KMS-11 (cell line): Measurements from ENCODE around the gene RIOK3.

Experiments
- H2AFZ ChIP-seq: fragments of 200-600 bp; sonication (generic); 2 replicates; pipeline ENCODE4 v1.6.1; 2016; ENCODE audit warnings: antibody characterized with exemption, mixed run types, low read depth
- H3K27ac ChIP-seq: fragments of 200-600 bp; sonication (generic); 2 replicates; pipeline ENCODE4 v1.6.1; 2016; ENCODE audit warnings: mild to moderate bottlenecking, mixed run types
- H3K27me3 ChIP-seq: fragments of 200-600 bp; sonication (generic); 2 replicates; pipeline ENCODE4 v1.6.1; 2017; ENCODE audit warnings: mild to moderate bottlenecking, low read depth, mixed run types, moderate library complexity; ENCODE audit not compliant: insufficient read depth
- H3K36me3 ChIP-seq: fragments of 200-600 bp; sonication (generic); 2 replicates; pipeline ENCODE4 v1.6.1; 2017; ENCODE audit warnings: mild to moderate bottlenecking, mixed run types; ENCODE audit not compliant: insufficient read depth
- H3K4me1 ChIP-seq: fragments of 200-600 bp; sonication (generic); 2 replicates; pipeline ENCODE4 v1.6.1; 2016; ENCODE audit warnings: mild to moderate bottlenecking, low read depth, mixed run types; ENCODE audit not compliant: poor library complexity, severe bottlenecking
- H3K4me2 ChIP-seq: fragments of 200-600 bp; sonication (generic); 2 replicates; pipeline ENCODE4 v1.7.0; 2016; ENCODE audit warnings: mild to moderate bottlenecking, mixed run types
- H3K4me3 ChIP-seq: fragments of 200-600 bp; sonication (generic); IDR thresholded peaks from 2 replicates; pipeline ENCODE4 v1.6.1; 2017; ENCODE audit warnings: low read depth, low read length, mixed read lengths; ENCODE audit not compliant: insufficient read depth
- H3K79me2 ChIP-seq: fragments of 200-600 bp; sonication (generic); 2 replicates; pipeline ENCODE4 v1.6.1; 2016; ENCODE audit warnings: low read depth, mixed run types; ENCODE audit not compliant: insufficient read depth
- H3K9ac ChIP-seq: fragments of 200-600 bp; sonication (generic); 2 replicates; pipeline ENCODE4 v1.6.1; 2016; ENCODE audit warnings: mild to moderate bottlenecking, mixed run types
- H4K20me1 ChIP-seq: fragments of 200-600 bp; sonication (generic); 2 replicates; pipeline ENCODE4 v1.6.1; 2016; ENCODE audit warnings: mild to moderate bottlenecking, mixed run types; ENCODE audit not compliant: insufficient read depth
- TF ChIP-seq, protein P1 (sequence below): fragments of 200-600 bp; sonication (generic); conservative IDR thresholded peaks from 2 replicates; pipeline ENCODE4 v1.6.1; 2017; ENCODE audit warnings: low read depth, mild to moderate bottlenecking, antibody characterized with exemption, low read length, moderate library complexity, mixed read lengths

Gene RIOK3

DNA sequence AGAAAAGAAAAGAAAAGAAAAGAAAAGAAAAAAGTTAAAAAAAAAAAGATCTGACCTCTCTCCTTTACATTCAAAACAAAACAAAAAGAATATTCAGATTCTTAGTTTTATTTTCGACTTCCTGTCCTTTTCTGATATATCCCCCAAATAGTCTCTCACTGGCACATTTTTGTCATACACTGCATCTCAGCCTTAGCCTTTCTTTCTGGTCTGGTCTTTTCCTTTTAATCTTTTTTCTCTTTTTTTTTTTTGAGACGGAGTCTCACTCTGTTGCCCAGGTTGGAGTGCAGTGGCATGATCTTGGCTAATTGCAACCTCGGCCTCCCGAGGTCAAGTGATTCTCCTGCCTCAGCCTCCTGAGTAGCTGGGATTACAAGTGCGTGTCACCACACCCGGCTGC, 1.6 kb upstream of the RIOK3 start:
- no peak overlapping the region for H3K4me3 ChIP-seq
- H3K36me3 ChIP-seq = 0 out of 2 replicates have a peak, but pooled peaks cover 2% of the 10 kb centered on the region
- H3K27me3 ChIP-seq = no peaks in the 10 kb centered on the region
- H4K20me1 ChIP-seq = 0 out of 2 replicates have a peak, but pooled peaks cover 5% of the 10 kb centered on the region
- peaks cover 34% of the 10 kb centered on the region for H3K79me2 ChIP-seq
- H3K27ac ChIP-seq = no peak overlapping the region
- no peak overlapping the region for H2AFZ ChIP-seq
- H3K4me2 ChIP-seq = no peak overlapping the region
- no peak overlapping the region for H3K9ac ChIP-seq
- TF ChIP-seq, protein P1, sequence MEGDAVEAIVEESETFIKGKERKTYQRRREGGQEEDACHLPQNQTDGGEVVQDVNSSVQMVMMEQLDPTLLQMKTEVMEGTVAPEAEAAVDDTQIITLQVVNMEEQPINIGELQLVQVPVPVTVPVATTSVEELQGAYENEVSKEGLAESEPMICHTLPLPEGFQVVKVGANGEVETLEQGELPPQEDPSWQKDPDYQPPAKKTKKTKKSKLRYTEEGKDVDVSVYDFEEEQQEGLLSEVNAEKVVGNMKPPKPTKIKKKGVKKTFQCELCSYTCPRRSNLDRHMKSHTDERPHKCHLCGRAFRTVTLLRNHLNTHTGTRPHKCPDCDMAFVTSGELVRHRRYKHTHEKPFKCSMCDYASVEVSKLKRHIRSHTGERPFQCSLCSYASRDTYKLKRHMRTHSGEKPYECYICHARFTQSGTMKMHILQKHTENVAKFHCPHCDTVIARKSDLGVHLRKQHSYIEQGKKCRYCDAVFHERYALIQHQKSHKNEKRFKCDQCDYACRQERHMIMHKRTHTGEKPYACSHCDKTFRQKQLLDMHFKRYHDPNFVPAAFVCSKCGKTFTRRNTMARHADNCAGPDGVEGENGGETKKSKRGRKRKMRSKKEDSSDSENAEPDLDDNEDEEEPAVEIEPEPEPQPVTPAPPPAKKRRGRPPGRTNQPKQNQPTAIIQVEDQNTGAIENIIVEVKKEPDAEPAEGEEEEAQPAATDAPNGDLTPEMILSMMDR = no peak
- H3K4me1 ChIP-seq = peaks cover 24% of the 10 kb centered on the region

- Histone ChIP-seq H3K4me1 (peaks cover 33% of the 10 kb centered on the region), H3K9ac (no peak overlapping the region), H3K4me3 (peak overlapping the region; percentile 32), H3K36me3 (peaks cover 8% of the 10 kb centered on the region; the same call in 1 of the 2 replicates), H3K4me2 (peak overlapping the region; percentile 79), H3K27me3 (no peaks in the 10 kb centered on the region), H2AFZ (peak overlapping the region; percentile 67), H3K79me2 (peaks cover 42% of the 10 kb centered on the region), H4K20me1 (peaks cover 10% of the 10 kb centered on the region; the same call in 1 of the 2 replicates), H3K27ac (no peak overlapping the region; the same call in 1 of the 2 replicates)
- TF ChIP-seq, protein P1 = no peak
Observed at GRCh38 chr18:23452347-23452727, 750 bp upstream of the RIOK3 start.

GRCh38 chr18:23453680-23454058, 582 bp downstream of the RIOK3 start:
- TF ChIP-seq, protein P1 = no peak
- H3K27ac ChIP-seq = peak overlapping the region; percentile 41
- peak overlapping the region; percentile 58 for H3K9ac ChIP-seq

GRCh38 chr18:23456835-23457234, 3.7 kb downstream of the RIOK3 start:
- peaks cover 23% of the 10 kb centered on the region; the same call in 1 of the 2 replicates for H4K20me1 ChIP-seq

More at GRCh38 chr18:23453680-23454058, 582 bp downstream of the RIOK3 start:
- Histone ChIP-seq H2AFZ (peak overlapping the region; percentile 67; the same call in 1 of the 2 replicates), H3K4me2 (peak overlapping the region; percentile 79), H3K27me3 (no peaks in the 10 kb centered on the region), H3K4me3 (peak overlapping the region; percentile 29), H3K36me3 (peaks cover 8% of the 10 kb centered on the region; the same call in 1 of the 2 replicates), H3K4me1 (peaks cover 44% of the 10 kb centered on the region), H3K79me2 (peaks cover 56% of the 10 kb centered on the region), H4K20me1 (peaks cover 13% of the 10 kb centered on the region; the same call in 1 of the 2 replicates)

More at GRCh38 chr18:23456835-23457234, 3.7 kb downstream of the RIOK3 start:
- TF ChIP-seq, protein P1 = no peak
- Histone ChIP-seq H3K9ac (no peak overlapping the region), H3K4me2 (no peak overlapping the region), H3K4me1 (peaks cover 48% of the 10 kb centered on the region), H3K27ac (no peak overlapping the region), H3K36me3 (peaks cover 8% of the 10 kb centered on the region; the same call in 1 of the 2 replicates), H3K27me3 (no peaks in the 10 kb centered on the region), H3K79me2 (peaks cover 87% of the 10 kb centered on the region), H3K4me3 (no peak overlapping the region), H2AFZ (no peak overlapping the region)
